HG03280 (cell line): ENCODE data around the gene PDHX.
"Not testable (repeated sequence)": the region's sequence is repeated elsewhere in the genome, so short reads cannot be mapped to it uniquely, and the experiment has no call there.

Source experiments
- ATAC-seq: cut with Tn5 transposase; IDR thresholded peaks from one replicate; pipeline ENCODE4 v1.9.1; 2021; ENCODE audit warnings: mild to moderate bottlenecking, moderate library complexity; ENCODE audit not compliant: unreplicated experiment

The PDHX gene

GRCh38 chr11:35015621-35016387 is 99.4 kb downstream of the PDHX start:
- ATAC-seq = no peak

DNA sequence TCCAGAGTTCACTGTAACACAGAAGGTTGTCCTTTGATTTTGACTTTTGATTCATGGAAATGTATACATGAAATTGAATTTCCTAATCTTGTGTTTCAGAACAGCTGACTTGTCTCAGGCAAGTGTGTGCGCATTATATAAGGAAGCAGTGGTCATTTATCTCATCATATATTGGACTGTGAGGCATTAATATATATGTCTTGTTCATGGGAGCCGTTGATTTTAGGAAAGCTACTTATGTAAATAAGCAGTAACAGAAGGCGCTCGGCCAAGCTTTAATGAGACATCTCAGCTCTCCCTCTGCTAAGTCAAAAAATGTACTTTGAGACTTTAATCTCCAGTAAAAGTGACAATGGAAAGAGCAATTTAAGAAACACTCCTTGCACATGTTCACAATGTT is 100.5 kb downstream of the PDHX start:
- no peak for ATAC-seq

DNA sequence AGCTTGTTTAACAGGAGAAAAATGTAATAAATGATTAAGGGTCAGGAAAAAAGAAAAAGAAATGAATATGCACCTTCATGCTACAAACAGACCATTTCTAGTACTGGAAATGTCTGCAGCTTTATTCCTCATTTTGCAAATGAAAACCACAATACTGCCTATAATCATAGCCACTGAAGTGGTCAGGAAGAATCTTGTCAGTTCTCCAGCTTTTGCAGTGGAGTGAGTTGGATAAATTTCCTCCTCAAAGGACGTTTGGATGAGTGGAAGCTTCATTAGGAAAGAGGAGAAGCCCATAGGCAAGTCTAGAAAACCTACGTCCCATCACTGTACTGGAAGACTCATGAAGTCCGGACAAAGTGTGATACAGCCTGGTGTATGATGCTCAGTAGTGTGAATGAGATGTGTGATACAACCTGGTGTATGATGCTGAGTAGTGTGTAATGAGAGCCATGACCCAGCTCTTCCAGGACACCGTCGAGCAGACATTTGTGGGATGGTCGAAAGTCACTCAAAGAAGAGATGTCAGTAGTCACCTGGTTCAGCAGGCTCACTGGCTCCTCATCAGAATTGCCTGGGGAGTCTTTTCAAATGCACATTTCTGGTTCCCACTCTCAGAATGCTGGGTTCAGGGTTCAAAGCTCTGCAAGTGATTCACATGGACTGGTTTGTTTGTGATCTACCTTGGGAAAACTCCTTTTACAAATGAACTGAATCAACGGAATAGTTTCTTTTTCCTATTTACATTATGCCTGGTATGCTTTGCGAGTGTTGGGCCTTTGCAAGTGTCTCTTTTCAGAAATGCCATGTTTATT is 101.3 kb downstream of the PDHX start:
- ATAC-seq = no peak

- ATAC-seq = no peak
These were observed 105.2 kb downstream of the PDHX start for GRCh38 chr11:35021589-35021988.

GRCh38 chr11:35023940-35024339 is 107.5 kb downstream of the PDHX start:
- not testable (repeated sequence) for ATAC-seq

GRCh38 chr11:35028007-35028406 is 111.6 kb downstream of the PDHX start:
- not testable (repeated sequence) for ATAC-seq

- ATAC-seq = peak; percentile 63
These were observed 113.7 kb downstream of the PDHX start for GRCh38 chr11:35029979-35030682.

- ATAC-seq = no peak
These were observed 114.3 kb downstream of the PDHX start for GRCh38 chr11:35030716-35031213.

DNA sequence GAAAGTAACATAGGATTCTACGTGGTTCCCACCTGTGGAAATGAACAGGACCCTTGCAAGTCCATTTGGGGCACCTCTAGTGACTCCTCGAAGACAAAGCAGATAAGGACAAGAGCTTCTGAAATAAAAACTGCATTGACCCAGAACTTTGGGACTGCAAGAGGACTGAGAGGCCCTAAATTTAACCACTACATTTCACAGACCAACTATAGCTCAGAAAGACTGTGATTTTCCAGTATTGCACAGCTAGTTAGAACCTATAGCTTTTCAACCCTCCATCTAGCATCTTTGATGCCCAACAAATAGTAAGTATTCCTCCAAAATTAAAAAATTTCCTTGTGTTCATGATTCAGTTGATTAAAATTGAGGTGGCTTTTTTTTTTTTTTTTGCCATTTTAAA is 114.9 kb downstream of the PDHX start:
- no peak for ATAC-seq

- no peak for ATAC-seq
These were observed 115.4 kb downstream of the PDHX start for GRCh38 chr11:35031867-35032266.

- no peak for ATAC-seq
These were observed 116.6 kb downstream of the PDHX start for GRCh38 chr11:35033011-35033410.

- no peak for ATAC-seq
These were observed 118.0 kb downstream of the PDHX start for GRCh38 chr11:35034401-35034800.

DNA sequence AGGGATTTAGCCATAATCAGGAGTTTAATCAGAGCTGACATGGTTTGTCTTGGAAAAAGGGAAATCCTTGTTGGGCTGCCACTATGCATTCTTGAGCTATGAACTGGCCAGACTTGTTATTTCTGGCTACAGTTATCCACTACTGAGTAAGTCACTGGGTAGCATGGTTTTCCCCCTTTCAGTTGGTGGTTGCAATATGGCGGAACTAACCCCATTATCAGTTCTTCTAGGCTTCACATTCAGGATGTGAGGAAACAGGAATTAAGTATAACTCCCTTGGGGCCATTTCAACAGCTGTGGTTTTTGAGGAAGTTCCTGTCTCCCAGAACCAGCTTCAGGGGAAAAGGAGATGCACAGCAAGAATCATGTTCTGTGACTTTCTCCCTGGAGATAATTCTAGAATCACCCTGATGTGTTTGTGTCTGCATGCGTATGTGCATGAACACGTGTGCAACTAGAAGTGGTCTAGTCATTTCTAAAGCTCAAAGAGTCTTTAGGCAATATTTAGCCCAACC is 119.5 kb downstream of the PDHX start:
- no peak for ATAC-seq

DNA sequence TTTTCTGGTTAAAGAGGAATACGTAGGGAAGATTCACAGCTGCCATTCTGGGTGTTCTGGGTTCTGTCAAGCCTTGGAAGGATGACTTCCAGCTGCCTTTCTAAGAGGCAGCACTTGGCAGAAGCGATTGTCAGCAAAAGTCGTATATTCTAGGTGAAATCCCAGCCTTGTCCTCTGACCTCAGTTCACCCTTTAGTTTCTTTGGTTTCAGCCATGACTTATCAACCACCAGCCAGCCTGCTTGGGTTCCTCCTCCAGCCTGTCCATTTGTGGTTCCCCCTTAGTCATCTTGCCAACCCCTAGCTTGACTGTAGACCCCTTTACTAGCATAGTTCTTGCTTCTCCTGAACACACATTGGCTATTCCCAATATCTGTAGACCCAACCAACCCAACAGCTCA is 120.2 kb downstream of the PDHX start:
- no peak for ATAC-seq

GRCh38 chr11:35038211-35038928 is 122.0 kb downstream of the PDHX start:
- ATAC-seq = no peak

DNA sequence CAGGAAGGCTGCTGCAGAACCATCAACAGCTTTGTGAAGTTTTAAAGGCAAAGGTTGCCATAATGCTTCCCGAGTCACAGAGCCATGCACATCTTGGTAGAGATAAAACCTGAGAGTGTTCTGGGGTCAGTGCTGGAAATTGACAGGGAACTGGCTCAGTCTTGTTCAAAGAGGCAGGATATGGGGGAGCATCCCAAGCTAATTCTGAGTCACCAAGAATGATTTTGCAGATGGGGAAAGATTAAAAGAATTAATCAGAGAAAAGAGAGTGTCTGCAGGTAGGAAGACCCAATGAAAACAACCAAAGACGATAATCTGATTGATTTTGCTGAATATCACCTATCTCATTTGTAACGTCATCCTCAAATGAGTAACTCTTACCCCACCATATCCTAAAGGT is 122.7 kb downstream of the PDHX start:
- ATAC-seq = no peak

DNA sequence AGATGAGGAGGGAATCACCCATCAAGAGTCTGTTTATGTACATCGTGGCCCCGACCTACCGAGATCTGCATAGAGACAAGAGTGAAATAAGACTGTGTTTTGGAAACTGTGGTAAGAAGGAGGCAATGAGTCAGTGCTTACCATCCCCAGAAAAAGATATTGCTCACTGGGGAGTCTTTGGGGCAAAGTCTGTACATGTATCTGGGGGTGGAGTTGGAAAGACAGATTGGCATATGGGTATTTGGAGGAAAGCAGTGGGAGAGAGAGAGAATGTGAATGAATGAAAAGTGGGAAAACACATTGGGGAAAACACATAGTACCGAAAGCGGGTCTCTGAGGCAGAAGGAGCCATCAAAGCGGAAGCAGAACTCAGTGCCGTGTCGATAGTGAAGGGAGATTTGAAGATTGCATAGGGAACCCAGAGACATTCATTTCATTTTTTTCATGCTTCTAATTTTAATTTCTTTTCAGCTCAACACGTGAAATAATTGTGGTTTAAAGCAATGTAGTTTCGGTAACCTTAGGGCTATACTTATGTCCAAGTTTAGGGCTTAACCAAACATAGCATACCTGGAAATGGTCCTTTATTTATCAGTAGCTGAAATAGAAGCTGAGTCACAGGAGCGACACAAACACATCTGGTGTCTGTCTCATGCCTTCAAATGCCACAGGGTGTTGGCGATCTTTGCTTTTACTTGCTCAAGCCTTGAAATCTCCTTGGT is 124.0 kb downstream of the PDHX start:
- peak; percentile 80 for ATAC-seq

DNA sequence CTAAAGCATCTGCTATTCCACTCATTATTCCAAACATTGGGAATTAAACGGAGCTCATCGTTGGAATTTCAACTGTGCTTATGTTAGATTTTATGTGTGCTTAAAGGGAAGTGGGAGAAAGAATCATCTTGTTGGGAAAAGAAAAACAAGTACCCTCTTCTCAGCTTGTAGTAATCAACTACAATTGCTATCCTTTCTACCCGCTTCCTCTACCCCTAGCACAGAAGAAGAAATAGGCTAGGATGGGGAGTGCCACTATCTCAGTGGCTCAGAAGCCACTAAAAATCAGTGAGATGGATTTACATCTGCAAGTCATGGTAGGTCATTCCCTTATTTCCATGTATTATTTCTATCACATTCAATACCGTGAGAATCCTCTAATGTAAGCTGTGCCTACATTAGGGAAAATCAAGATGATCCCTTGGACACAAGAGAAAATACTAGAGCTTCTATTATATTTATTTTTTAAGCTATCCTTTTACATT is 124.7 kb downstream of the PDHX start:
- ATAC-seq = no peak

DNA sequence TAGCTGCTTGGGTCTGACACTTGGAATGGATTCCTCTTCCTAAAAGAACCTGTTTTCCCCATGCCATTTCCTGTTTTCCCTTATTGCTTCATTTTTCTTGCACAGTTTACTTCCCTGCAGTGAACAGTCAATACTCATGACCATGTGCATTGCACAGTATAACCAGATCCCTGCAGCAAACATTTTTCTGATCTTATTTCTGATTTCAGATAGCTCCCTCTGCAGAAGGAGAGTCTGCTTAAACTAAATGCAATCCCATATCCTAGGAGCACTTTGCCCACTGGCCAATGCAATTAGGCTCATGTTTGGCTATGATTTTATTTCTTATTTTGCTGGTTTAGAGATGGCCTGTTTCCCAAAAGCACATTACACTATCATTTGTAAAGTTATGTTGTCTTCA is 125.8 kb downstream of the PDHX start:
- no peak for ATAC-seq

DNA sequence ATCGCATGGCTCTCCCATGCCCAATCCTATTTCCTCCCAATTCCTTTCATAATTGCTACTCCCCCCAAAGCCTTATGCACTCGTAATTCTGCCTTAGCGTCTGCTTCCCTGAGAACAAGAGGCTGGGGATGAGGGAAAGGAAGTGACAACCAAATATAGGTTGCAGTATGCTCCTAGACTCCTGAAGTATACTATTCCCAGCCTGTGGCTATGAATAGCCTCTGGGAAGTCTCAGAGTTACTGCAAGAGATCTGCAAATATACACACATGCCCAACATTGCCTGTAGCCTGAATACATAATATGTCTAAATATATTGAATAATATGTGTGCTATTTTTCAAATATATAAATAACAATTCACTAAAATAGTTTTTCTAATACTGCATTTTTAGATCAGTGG is 126.5 kb downstream of the PDHX start:
- ATAC-seq = no peak
